ENCODE measurements around the gene CIROP. TPM values are rescaled to one million over a fixed set of nuclear protein-coding genes. Genes with fewer than 3 reads are reported as not detected.

The CIROP gene
- total and polyA plus RNA-seq, 2 donors (not counting 1 experiment from before 2014, with no cell fraction given): not detected

DNA sequence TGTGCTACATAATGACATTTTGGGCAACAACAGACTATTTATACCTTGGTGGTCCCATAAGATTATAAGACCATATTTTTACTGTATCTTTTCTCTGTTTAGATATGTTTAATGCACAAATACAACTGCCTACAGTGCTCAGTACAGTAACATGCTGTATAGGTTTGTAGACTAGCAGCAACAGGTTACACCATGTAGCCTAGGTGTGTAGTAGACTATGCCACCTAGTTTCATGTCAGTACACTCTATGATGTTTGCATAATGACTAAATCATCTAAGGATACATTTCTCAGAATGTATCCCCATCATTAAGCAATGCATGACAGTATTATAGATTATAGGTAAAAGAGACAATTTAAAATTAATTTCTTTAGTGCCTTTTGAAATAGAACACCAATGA lies 45.0 kb upstream of the CIROP start:
- no peak overlapping the region for H3K4me3 Mint-ChIP-seq
- no peaks in the 10 kb centered on the region for H3K79me2 ChIP-seq (ENCODE audit: control insufficient read depth, insufficient read depth, low read length)
- no peaks in the 10 kb centered on the region for H3K4me1 ChIP-seq (ENCODE audit: control insufficient read depth in 2 of 2, insufficient read depth in 2 of 2, low read length in 2 of 2)
- no peak overlapping the region for H3K4me2 ChIP-seq (replicated peaks; ENCODE audit: low read depth, low read length, poor library complexity, severe bottlenecking)
- TF ChIP-seq, protein P1, sequence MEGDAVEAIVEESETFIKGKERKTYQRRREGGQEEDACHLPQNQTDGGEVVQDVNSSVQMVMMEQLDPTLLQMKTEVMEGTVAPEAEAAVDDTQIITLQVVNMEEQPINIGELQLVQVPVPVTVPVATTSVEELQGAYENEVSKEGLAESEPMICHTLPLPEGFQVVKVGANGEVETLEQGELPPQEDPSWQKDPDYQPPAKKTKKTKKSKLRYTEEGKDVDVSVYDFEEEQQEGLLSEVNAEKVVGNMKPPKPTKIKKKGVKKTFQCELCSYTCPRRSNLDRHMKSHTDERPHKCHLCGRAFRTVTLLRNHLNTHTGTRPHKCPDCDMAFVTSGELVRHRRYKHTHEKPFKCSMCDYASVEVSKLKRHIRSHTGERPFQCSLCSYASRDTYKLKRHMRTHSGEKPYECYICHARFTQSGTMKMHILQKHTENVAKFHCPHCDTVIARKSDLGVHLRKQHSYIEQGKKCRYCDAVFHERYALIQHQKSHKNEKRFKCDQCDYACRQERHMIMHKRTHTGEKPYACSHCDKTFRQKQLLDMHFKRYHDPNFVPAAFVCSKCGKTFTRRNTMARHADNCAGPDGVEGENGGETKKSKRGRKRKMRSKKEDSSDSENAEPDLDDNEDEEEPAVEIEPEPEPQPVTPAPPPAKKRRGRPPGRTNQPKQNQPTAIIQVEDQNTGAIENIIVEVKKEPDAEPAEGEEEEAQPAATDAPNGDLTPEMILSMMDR (IDR thresholded peaks at IDR 0.05): no peak
- TF ChIP-seq EZH2 (IDR thresholded peaks at IDR 0.05; ENCODE audit: borderline replicate concordance, insufficient read depth, low read depth, low read length, poor library complexity, severe bottlenecking): no peak
- H3K36me3 ChIP-seq (replicated peaks in 1 of 2; ENCODE audit: control extremely low read depth in 1 of 2, control insufficient read depth in 1 of 2, extremely low read depth in 1 of 2, insufficient read depth in 2 of 2, low read length in 1 of 2): no peaks in the 10 kb centered on the region
- CTCF ChIA-PET: no interaction called here
- no peaks in the 10 kb centered on the region for H3K27me3 ChIP-seq (replicated peaks in 1 of 4; ENCODE audit: control extremely low read depth in 1 of 4, control insufficient read depth in 3 of 4, insufficient read depth in 4 of 4, low read length in 3 of 4)
- no peak overlapping the region for H3K9ac ChIP-seq (ENCODE audit: low read length)
- H3K4me3 ChIP-seq (ENCODE audit: control extremely low read depth in 1 of 5, extremely low read depth in 1 of 5, insufficient read depth in 1 of 5, low read depth in 2 of 5, low read length in 4 of 5): no peak overlapping the region
- DNase-seq (no peak), ATAC-seq (ENCODE audit: low read depth) (no peak)
- no peaks in the 10 kb centered on the region for H3K9me3 ChIP-seq (ENCODE audit: control extremely low read depth in 1 of 3, control insufficient read depth in 2 of 3, insufficient read depth in 1 of 3, low read length in 2 of 3)
- H3K27me3 Mint-ChIP-seq: peaks cover 12% of the 10 kb centered on the region
- POLR2A ChIA-PET: no interaction called here
- H4K20me1 ChIP-seq (ENCODE audit: control insufficient read depth, insufficient read depth, low read length, poor library complexity, severe bottlenecking): no peaks in the 10 kb centered on the region
- no peak overlapping the region for H3K27ac ChIP-seq (ENCODE audit: low read length in 2 of 2)
- no peaks in the 10 kb centered on the region for H3K9me3 Mint-ChIP-seq (ENCODE audit: insufficient read depth)
- H3K4me1 Mint-ChIP-seq: peaks cover 6% of the 10 kb centered on the region
- no peak overlapping the region for H2AFZ ChIP-seq (ENCODE audit: insufficient read depth, low read depth, low read length, poor library complexity, severe bottlenecking)
- intact Hi-C loops (cut with micrococcal nuclease): no loop called here
- no peak overlapping the region for H3K27ac Mint-ChIP-seq

GRCh38 chr14:23148591-23149249 lies 43.9 kb upstream of the CIROP start:
- POLR2A ChIA-PET: no interaction called here
- Histone ChIP-seq H3K36me3 (replicated peaks in 1 of 2; ENCODE audit: control extremely low read depth in 1 of 2, control insufficient read depth in 1 of 2, extremely low read depth in 1 of 2, insufficient read depth in 2 of 2, low read length in 1 of 2) (no peaks in the 10 kb centered on the region), H3K79me2 (ENCODE audit: control insufficient read depth, insufficient read depth, low read length) (no peaks in the 10 kb centered on the region), H3K27me3 (replicated peaks in 1 of 4; ENCODE audit: control extremely low read depth in 1 of 4, control insufficient read depth in 3 of 4, insufficient read depth in 4 of 4, low read length in 3 of 4) (no peaks in the 10 kb centered on the region), H4K20me1 (ENCODE audit: control insufficient read depth, insufficient read depth, low read length, poor library complexity, severe bottlenecking) (no peaks in the 10 kb centered on the region), H3K9ac (ENCODE audit: low read length) (no peak overlapping the region), H3K4me1 (ENCODE audit: control insufficient read depth in 2 of 2, insufficient read depth in 2 of 2, low read length in 2 of 2) (no peaks in the 10 kb centered on the region), H3K9me3 (ENCODE audit: control extremely low read depth in 1 of 3, control insufficient read depth in 2 of 3, insufficient read depth in 1 of 3, low read length in 2 of 3) (no peaks in the 10 kb centered on the region), H2AFZ (ENCODE audit: insufficient read depth, low read depth, low read length, poor library complexity, severe bottlenecking) (no peak overlapping the region), H3K4me2 (replicated peaks; ENCODE audit: low read depth, low read length, poor library complexity, severe bottlenecking) (no peak overlapping the region), H3K4me3 (ENCODE audit: control extremely low read depth in 1 of 5, extremely low read depth in 1 of 5, insufficient read depth in 1 of 5, low read depth in 2 of 5, low read length in 4 of 5) (no peak overlapping the region), H3K27ac (ENCODE audit: low read length in 2 of 2) (no peak overlapping the region)
- no peak for DNase-seq
- Mint-ChIP-seq H3K27me3 (peaks cover 12% of the 10 kb centered on the region), H3K4me1 (peaks cover 6% of the 10 kb centered on the region), H3K4me3 (no peak overlapping the region), H3K27ac (no peak overlapping the region), H3K9me3 (ENCODE audit: insufficient read depth) (no peaks in the 10 kb centered on the region)
- ATAC-seq (ENCODE audit: low read depth): no peak
- TF ChIP-seq EZH2 (IDR thresholded peaks at IDR 0.05; ENCODE audit: borderline replicate concordance, insufficient read depth, low read depth, low read length, poor library complexity, severe bottlenecking): no peak
- TF ChIP-seq, protein P1 (IDR thresholded peaks at IDR 0.05): no peak
- CTCF ChIA-PET: no interaction called here
- intact Hi-C loops (cut with micrococcal nuclease): no loop called here
- WGBS (ENCODE audit: insufficient coverage): 100% methylated on average over 3 of the region's 5 CpGs
